Left ventricle myocardium superior (tissue), 1 donor: ENCODE measurements around the gene FHOD1. TPM values are rescaled to one million over a fixed set of nuclear protein-coding genes. Genes with fewer than 3 reads are reported as not detected.

Experiments used
- ATAC-seq: fragments of 200-7000 bp; cut with Tn5 transposase; one replicate; pipeline ENCODE4 v1.9.1; 2020; ENCODE audit warnings: mild to moderate bottlenecking, moderate library complexity
- DNase-seq: peaks from one replicate; pipeline ENCODE4 v3.0.0-alpha.2; 2020
- intact Hi-C: fragments of 100-400 bp; cut with micrococcal nuclease; formaldehyde crosslinking; loops from one replicate; pipeline ENCODE4 v1.11.0; 2022
- total RNA-seq: library from RNA; stranded (reverse); fragmentation: NEBNext Ultra II Directional; extraction: Animal tissue kit (Norgen Biotek cat#: 25700); gene quantifications from one replicate; pipeline ENCODE4 v1.2.1, GENCODE V29; 2021
- donor health status: DM: no; HTN: yes; CAD: no; lungs with severe emphysema.

FHOD1 gene
- total RNA-seq, 1 donor from 2014 or later: 14.5 TPM

DNA sequence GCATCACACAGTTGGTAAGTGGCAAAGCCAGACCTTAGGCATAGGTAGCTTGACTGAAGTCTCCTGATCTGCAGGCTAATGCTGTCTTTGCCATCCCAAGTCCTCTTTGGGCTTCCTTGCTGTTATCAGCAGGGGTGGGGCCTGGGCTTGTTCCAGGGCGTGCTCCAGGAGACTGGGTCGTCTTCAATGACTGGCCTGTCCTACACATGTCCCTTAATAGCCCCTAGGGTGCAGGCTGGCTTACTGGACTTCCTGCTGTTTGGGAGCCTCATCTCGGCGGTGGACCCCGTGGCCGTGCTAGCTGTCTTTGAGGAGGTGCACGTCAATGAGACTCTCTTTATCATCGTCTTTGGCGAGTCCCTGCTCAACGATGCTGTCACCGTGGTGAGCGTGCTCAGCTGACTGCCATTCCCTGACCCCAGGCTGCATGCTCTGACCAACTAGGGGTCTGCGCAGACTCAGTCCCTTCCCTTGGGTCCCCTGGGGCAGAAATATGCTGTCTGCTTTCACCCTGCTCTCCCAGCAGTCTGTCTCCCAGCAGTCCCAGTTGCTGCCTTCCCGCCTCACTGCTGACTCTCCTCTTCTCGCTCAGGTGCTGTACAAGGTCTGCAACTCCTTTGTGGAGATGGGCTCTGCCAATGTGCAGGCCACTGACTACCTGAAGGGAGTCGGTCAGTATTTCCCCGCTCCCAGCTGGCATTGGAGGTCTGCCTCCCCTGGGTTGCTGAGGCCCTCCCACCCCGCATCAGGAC, 7.7 kb upstream of the FHOD1 start:
- intact Hi-C loops: no loop called here
- ATAC-seq (peak; percentile 38), DNase-seq (no peak)

DNA sequence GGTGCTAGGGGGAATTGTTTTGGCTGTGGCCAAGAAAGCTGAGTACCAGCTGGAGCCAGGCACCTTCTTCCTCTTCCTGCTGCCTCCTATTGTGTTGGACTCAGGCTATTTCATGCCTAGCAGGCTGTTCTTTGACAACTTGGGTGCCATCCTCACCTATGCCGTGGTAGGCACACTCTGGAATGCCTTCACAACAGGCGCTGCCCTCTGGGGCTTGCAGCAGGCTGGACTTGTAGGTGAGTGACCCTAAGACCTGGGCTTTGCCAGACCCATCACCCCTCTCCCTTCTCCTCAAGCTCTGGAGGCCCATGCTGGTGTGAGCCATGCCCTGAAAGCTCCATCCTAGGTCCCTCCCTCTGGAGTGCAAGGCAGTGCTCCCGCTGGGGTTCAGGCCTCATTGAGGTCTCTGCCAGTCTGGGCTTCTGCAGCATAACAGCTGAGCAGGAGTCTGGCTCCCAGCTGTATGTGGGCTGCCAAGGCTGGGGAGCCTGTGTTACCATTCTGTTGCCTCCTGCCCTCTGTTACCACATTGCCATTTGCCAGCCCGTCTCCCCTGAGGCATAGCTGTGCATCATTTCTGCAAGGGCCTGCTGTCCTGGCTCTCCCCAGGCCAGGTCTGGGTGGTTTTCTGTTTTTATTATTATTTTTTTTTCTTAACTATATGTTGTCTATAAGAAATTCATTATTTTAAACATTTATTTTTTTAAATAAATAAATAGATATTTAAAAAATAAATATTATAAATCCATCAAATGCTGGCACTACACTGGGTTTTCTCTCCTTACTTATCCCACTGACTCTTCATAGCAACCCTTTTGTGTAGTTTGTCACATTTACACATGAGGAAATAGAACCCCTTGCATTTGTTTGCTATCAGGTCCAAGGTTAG, 5.6 kb upstream of the FHOD1 start:
- intact Hi-C loops: no loop called here
- ATAC-seq (no peak), DNase-seq (no peak)

DNA sequence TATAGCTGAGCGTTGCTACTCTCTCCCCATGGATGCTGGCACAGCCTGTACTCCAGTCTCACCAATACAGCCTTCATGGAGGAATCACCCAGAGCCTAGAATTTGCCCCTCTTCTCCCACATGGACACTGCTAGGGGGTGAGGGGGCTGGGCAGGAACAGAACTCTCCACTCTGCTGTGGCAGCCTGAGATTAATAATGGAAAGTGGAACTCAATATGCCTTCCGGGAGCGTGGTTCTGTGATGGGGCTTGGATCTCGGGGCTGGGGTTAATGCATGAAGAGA, 2.7 kb upstream of the FHOD1 start:
- no peak for DNase-seq
- intact Hi-C loops: no loop called here
- no peak for ATAC-seq

DNA sequence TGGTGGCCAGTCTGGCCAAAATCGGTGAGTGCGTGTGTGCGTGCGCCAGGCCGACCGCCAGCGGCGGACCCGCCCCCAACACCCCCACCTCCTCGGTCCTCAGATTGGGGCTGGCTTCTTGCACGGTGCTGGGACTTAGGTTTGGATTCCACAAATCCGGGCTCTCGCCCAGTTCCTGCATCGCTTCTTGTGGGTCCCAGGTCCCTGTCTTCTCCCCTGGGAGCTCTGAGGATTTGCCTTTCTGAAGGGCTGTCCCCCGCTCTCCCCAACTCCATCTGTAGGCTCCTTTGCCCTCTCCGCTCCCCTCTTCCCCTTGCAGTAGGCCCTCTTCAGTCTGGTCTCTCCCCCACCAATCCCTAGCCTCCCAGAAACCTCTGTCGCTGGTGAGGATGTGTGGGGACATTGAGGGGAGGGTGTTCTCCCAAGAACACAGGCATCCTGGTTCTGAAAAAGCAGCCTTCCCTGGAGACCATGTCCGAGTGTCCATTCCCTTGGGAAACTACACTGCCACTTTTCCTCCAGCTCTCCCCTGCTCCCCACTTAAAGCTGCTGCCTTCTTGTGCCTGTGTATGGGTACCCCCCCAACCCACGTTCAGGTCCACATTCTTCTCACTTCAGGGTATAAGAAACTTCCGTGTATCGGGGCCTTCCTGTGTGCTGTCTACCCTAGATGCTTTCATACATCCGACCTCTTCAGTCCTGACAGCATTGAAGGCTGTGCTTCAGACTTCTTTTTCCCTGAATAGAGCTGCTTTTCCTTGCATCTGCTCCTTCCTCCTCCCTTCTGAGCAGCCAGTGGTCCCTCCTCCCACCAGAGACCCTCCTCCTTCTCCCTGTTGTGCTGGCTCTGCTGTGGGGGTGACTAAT, 2.1 kb upstream of the FHOD1 start:
- no peak for ATAC-seq
- intact Hi-C loops: no loop called here
- DNase-seq: no peak

DNA sequence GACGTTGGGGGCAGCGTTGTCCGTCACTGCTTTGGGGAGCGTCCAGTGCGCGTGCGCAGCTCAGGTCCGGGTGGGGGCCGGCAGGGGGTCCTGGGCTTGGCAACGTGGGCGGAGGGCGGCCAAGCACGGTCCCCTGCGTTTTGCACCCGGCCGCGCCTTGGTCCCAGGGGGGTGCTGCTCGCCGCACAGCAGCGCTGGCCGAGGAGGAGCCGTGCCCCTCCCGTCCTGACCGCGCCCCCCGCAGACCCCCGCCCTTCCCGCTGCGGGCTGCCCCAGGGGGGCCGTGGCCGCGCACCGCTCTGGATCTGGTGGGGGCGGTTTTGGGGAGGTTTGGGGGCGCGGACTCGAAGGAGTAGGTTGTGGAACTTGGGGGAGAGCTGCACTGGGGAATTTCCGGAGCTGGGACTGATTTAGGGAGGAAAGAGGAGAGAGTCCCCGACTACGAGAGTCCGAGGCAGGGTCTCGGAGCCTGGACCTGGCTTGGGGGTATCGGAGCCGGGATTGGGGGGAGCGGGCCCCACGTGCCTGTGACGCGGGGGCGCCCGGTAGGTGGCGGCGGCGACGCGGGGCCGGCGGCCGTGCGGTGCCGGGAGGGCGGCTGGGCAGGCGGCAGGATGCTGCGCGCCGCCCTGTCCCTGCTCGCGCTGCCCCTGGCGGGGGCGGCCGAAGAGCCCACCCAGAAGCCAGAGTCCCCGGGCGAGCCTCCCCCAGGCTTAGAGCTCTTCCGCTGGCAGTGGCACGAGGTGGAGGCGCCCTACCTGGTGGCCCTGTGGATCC, 1.3 kb upstream of the FHOD1 start, which contains the start of gene SLC9A5:
TSS of gene SLC9A5 (plus strand) at position 579 of the 777 bp plus-strand sequence. CDS start at position 615, 36 bp downstream.
- intact Hi-C loops: no loop called here
- ATAC-seq (no peak), DNase-seq (peak; percentile 63)

DNA sequence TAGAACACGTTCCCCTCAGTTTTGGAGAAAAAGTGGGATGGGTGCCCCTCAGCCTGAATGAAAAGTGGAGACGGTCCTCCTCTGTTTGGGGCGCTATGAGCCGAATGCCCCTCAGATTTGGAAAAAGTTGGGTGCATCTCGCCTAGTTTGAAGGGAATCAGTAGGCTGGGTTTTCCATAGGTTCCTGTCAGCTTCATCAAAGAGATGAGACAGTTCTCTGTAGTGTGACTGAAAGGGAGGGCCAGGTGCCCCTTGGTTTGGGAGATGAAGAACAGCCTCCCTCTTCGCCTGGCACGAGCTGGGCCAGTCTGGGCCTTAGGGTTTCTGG, 756 bp upstream of the FHOD1 start:
- no peak for DNase-seq
- no peak for ATAC-seq
- intact Hi-C loops: no loop called here

DNA sequence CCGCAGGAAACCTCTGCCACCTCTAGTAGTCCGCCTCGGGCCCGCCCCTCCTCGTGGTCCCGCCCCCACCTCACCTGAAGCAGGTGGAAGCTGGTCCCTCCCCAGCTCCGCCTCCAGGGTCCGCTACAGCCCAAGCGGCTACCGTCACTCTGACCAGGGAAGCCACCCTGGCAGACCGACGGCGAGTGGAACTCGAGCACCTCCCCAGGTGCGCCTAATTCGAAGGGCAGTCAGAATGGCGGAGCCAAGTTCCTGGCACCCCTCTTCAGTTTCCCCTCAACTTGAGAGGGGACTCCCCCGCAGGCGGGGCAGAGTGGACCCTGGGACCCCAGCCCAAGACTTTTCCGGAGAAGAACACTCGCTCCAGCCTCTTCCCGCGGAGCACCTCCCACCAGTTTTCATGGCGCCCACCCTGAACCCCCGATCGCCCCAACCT, 507 bp downstream of the FHOD1 start:
- ATAC-seq: peak; percentile 14
- intact Hi-C loops: no loop called here
- DNase-seq: no peak

DNA sequence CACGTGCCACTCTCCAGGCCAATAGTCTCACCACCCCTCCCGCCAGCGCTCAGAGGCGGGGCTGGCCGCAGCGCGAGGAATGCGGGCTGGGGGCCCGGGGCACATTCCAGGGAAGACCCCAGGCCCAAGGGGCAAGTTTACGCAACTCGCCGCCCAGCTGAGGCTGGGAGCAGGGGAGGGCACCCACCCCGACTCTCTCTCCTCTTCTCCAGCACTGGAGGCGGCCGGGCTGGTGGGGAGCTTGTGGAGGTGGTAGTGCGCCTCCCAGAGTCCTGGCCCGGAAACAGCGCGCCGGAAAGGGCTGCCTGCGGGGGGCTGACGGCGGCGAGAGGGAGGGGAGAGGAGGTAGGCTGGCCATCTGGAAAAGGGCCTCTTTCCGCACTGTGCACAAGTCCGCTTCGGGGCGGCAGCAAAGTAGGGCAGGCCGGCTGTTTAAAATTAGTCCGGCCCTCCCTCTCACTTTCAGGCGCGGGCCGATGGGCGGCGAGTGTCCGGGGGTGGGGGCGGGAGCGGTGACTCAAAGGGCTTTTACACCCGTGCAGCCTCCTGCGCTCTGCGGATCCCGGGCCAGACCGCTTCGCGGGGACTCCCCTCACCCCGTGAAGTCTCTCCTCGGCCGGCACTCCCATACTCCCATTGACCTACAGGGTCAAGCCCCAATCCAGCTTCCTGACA, 1.1 kb downstream of the FHOD1 start:
- DNase-seq (peak; percentile 87), ATAC-seq (peak; percentile 51)
- intact Hi-C loops: no loop called here

DNA sequence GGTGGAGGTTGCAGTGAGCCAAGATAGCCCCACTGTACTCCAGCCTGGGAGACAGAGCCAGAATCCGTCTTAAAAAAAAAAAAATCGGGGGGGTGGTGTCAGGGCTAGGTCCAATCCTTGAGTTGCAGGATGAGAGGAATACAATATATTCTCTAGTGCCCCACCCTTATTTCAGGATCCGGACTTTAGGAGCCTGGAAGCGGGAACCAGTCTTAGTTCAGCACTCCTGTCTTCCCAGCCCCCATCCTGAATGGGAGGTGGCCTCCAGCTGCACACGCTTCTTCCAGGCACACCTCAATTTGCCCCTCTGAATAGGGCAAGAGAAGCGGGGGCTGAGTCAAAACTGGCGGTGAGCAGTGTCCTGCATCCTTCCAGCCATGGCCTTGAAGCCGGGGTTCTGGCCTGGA, 1.6 kb downstream of the FHOD1 start:
- DNase-seq (no peak), ATAC-seq (no peak)
- intact Hi-C loops: no loop called here

DNA sequence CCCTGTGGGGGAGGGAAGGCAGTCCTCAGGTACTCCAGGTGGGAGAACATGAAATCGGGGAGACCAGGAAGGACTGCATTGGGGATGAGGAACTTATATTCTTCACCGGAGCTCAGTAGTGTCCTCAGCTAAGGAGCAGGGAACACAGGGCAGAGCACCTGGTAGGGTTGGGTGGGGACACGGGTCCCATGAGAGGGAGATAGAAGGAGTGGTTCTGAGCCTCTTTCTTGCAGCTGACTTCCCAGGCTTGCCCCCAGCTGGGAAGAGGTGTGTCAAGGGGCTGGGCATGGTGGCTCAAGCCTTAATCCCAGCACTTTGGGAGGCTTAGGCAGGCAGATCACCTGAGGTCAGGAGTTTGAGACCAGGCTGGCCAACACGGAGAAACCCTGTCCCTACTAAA, 2.1 kb downstream of the FHOD1 start:
- DNase-seq: no peak
- intact Hi-C loops: no loop called here
- ATAC-seq: no peak

DNA sequence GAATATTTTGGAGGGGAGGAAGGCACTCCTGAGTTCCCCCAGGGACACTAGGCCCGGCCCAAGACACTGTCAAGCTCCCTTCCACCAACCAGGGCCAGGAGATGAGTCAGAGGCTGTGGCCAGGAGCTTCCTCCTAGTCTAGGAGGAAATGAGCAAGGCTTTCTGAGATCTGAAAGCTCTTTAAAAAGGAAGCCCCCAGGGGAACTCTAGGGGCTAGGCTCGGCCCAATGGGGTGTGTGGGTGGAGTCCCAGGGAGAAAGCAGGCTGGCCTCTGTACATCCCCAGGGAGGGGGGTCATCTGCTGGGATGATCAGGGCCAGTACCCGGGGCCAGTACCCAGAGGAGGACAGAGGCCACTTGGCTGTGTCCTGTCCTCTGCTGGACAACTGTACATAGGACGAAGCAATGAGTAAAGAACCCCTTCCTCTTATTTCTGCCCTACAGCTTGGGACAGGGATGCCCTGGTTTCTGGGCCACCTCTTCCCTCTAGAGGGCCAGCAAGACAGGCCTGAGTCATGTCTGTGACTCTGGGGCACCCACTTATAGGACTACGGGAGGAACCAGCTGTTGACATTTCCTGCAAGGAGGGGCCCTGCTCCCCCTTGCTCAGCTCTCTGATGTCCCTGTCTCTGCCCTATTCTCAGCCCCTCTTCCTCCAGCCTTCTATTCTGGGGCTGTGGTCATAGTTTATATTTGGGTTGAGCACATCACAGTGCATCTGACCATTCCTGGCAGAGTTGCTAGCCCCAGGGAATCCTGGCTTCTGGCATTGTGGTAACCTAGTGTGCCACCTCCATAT, 2.7 kb downstream of the FHOD1 start:
- ATAC-seq (peak; percentile 51), DNase-seq (peak; percentile 78)
- intact Hi-C loops: no loop called here

DNA sequence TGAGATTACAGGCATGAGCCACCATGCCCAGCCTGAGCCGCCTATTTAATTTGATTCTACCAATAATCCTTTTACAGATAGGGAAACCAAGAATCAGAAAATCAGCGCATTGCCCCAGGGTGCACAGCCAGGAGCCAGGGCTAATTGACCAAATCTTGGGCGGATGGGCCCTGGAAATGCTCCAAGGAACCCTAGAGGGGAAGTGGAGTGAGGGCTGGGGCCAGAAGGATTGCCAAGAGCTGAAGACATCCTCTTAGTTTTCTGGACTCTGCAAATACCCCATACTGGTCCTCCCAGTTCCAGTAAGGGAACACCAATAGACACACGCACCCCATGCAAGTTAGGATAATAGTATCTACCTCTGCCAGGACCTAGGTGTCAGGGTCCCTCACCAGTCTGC, 3.8 kb downstream of the FHOD1 start:
- peak; percentile 55 for DNase-seq
- intact Hi-C loops: no loop called here
- ATAC-seq: no peak

DNA sequence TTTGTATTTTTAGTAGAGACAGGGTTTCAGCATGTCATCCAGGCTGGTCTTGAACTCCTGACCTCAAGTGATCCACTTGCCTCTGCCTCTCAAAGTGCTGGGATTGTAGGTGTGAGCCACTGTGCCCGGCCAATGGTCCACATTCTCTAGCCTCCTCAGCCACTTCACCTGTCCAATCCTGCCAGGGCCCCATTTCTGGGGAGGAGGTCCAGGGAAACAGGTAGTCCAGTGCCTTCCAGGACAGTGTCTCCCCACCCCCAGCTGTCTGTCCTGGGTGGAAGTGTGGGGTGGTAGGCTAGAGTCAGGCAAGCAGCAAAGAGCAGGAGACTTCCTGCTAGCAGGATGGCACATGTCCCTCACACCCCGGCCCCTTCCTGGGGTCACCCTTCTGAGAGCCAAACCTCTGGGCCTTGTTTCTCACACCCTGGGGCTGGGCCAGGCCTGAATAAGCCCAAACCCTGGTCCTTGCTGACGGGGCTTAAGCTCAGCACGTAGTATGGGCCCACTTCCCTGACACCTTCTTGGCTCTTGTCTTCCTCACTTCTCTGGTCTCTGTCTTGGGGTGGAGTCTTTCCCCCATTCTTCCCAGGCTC, 5.0 kb downstream of the FHOD1 start:
- DNase-seq (peak; percentile 35), ATAC-seq (no peak)
- intact Hi-C loops: no loop called here

DNA sequence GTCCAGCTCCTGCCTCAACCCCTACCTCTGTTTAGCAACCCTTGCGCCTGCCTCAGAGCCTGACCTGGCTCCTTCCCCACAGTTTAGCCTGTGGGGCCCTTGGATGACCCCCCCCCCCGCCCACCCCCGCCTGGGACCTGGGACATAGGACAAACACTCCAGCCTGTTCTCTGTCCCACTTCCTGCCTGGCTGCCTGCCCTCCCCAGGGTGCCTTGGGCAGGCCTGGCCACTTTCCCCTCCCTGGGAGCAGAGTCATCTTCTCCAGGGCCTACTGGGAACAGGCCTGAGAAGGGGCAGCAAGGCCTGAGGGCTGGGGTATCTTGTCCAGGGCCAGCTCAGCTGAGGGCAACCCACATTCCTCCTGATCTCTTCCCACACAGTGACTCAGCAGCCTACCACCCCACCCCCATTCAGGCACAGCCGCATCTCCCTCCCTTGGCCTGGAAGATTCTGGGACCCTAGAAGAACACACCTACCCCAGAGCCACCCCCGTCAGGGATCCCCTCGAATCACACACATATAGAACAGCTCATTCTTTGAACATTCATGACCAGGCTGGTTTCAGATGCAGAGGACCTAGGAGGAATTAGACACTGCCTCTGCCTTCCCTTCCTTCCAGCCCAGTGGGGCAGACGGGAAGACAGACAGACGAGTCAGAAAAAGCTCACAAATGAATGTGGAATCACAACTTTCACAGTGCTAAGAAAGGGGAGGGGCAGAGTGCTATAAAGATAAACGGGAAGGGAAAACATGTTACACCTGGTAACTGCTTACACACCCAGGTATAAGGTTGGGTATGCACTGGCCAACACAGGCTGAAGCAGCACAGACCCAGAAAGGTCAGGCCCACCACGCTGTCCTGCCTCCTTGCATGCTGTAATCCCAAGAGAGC, 6.0 kb downstream of the FHOD1 start:
- ATAC-seq: peak; percentile 47
- intact Hi-C loops: no loop called here
- peak; percentile 84 for DNase-seq

DNA sequence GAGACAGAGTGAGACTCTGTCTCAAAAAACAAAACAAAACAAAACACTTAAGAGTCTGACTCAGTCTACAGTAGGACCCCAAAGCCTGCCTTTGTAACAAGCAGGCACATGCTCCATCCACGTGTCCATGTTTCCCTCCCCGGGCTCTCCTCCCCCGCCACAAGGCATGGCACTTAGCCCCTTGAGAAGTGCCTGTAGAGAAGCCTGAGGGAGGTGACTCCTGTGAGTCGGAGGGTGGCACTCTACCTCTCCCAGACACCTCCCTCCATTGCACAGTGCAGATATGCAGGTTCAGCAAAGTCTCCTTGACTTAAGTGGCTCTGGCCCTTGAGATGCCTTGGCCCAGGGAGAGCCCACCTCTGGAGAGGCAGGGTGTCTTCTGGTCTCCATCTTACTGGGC, 6.8 kb downstream of the FHOD1 start:
- DNase-seq (peak; percentile 18), ATAC-seq (no peak)
- intact Hi-C loops: no loop called here

DNA sequence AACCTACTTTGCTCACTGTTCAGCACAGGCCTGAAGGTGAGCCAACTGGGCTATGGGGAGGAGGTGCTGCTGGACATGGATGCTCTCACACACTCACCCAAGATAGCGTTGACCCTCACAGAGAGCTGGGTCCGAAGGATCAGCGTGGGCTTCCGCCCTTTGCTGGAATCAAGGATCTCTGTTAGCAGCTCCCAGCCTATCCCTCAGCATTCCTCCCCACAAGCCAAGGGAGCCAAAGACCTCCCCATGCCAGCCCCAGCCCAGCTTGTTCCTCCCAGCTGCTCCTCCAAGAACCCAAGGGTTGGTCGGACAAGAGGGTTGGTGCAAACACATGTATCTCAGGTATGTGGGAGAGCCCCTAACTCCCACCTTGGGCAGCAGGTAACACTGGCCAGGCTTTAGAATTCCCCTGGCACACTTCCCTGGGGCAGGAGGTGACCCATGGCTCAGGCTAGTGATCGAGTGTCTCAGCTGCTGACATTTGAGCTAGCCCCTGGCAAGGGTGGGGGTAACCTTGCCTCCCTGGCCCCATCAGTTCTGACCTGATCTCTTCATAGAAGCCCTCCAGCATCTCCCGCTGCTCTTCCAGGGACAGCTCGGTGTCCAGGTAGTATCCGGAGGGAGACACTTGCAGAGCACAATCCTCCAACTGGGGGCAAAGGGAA, 8.3 kb downstream of the FHOD1 start:
- ATAC-seq (no peak), DNase-seq (peak; percentile 22)
- intact Hi-C loops: no loop called here
